IgD-negative memory B cell (primary cell): ENCODE data around the gene EXOC6. TPM values are rescaled to one million over a fixed set of nuclear protein-coding genes. Genes with fewer than 3 reads are reported as not detected.
"Not testable (repeated sequence)": the region's sequence is repeated elsewhere in the genome, so short reads cannot be mapped to it uniquely, and the experiment has no call there.

Experiments used
- H3K27ac Mint-ChIP-seq, 3 donors: one replicate each; pipeline ENCODE4 v1.8.0; 2020 to 2022; ENCODE audit warnings: mild to moderate bottlenecking in 3 of 3, mixed read lengths in 3 of 3, moderate library complexity in 1 of 3
- H3K27me3 Mint-ChIP-seq: one replicate; pipeline ENCODE4 v1.8.0; 2021; ENCODE audit warnings: mixed read lengths
- H3K36me3 Mint-ChIP-seq: one replicate; pipeline ENCODE4 v1.8.0; 2020; ENCODE audit warnings: mild to moderate bottlenecking, mixed read lengths
- H3K4me1 Mint-ChIP-seq, 3 donors: one replicate each; pipeline ENCODE4 v1.8.0; 2020 to 2022; ENCODE audit warnings: mixed read lengths in 3 of 3, mild to moderate bottlenecking in 1 of 3
- H3K4me3 Mint-ChIP-seq, 4 donors: one replicate each; pipeline ENCODE4 v1.8.0; 2020 to 2022; ENCODE audit warnings: mild to moderate bottlenecking in 4 of 4, mixed read lengths in 4 of 4, moderate library complexity in 3 of 4
- H3K9me3 Mint-ChIP-seq, 3 donors: one replicate each; pipeline ENCODE4 v1.8.0; 2020 to 2021; ENCODE audit warnings: mixed read lengths in 3 of 3, mild to moderate bottlenecking in 1 of 3
- polyA plus RNA-seq: library from polyadenylated mRNA; unstranded; fragments of 300-500 nt; fragmentation: Illumina TruSeq; gene quantifications from one replicate; pipeline ENCODE4 v1.2.3, GENCODE V29; 2021

Gene EXOC6
- polyA plus RNA-seq, 1 donor from 2014 or later: 12.4 TPM

- peaks cover 0 to 6% (median 3%) of the 10 kb centered on the region in 3 donors for H3K9me3 Mint-ChIP-seq
- peaks cover 13% of the 10 kb centered on the region for H3K36me3 Mint-ChIP-seq
- no peaks in the 10 kb centered on the region for H3K4me1 Mint-ChIP-seq
- no peak overlapping the region for H3K4me3 Mint-ChIP-seq
- no peak overlapping the region for H3K27ac Mint-ChIP-seq
- no peaks in the 10 kb centered on the region for H3K27me3 Mint-ChIP-seq
Observed at GRCh38 chr10:92970301-92971070, 122.2 kb downstream of the EXOC6 start.

- peaks cover 15% of the 10 kb centered on the region for H3K36me3 Mint-ChIP-seq
- H3K4me3 Mint-ChIP-seq: no peak overlapping the region
Observed at GRCh38 chr10:92972066-92972870, 123.9 kb downstream of the EXOC6 start.

DNA sequence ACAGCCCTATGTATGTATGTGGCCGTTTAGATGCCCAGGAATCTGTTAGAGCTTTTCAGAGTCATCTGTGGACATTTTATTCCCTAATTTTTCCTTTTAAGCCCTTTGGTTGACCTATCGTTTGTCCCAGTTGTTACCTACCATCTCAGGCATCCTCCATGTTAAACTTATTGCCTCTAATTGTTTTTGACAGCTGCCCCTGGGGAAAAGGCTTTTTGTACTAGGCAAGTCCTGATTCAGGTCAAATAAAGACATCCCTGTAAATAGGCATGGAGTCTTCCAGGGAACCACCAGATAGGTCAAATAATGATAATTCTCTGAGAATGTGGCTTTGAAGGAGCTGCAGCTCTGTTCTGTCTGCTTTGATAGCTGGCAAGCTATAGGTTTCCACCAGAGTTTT is 124.6 kb downstream of the EXOC6 start:
- H3K4me1 Mint-ChIP-seq: no peaks in the 10 kb centered on the region

More at GRCh38 chr10:92972066-92972870, 123.9 kb downstream of the EXOC6 start:
- peaks cover 0 to 6% (median 3%) of the 10 kb centered on the region in 3 donors for H3K9me3 Mint-ChIP-seq
- no peak overlapping the region for H3K27ac Mint-ChIP-seq
- H3K4me1 Mint-ChIP-seq: no peaks in the 10 kb centered on the region
- H3K27me3 Mint-ChIP-seq: no peaks in the 10 kb centered on the region

GRCh38 chr10:92976278-92976677 is 128.0 kb downstream of the EXOC6 start:
- H3K9me3 Mint-ChIP-seq, H3K4me3 Mint-ChIP-seq, H3K4me1 Mint-ChIP-seq, H3K27ac Mint-ChIP-seq, H3K27me3 Mint-ChIP-seq: not testable (repeated sequence)
- peaks cover 15% of the 10 kb centered on the region for H3K36me3 Mint-ChIP-seq

More for the DNA sequence above, 124.6 kb downstream of the EXOC6 start:
- Mint-ChIP-seq H3K27ac (no peak overlapping the region), H3K36me3 (peaks cover 15% of the 10 kb centered on the region), H3K9me3 (peaks cover 0 to 6% (median 3%) of the 10 kb centered on the region in 3 donors), H3K27me3 (no peaks in the 10 kb centered on the region), H3K4me3 (no peak overlapping the region)

DNA sequence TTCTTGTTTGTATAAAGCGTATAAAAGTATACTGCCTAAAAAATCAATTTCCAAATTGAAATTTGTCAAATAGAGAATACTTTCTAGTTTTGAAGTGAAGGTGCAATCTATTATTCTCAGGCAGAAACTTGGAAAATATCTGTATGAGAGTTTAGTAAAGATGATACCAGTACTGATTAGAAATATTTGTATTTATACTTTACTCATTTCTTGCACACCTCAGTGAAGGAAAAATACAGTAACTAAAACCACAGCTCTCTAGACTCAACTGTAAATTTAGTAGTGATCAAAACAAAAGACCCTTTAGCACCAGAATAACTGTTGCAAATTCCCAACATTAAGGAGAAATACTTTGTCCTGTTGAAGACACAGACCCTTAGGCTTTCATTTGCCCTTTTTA is 140.9 kb downstream of the EXOC6 start:
- Mint-ChIP-seq H3K27ac (no peak overlapping the region), H3K27me3 (no peaks in the 10 kb centered on the region), H3K36me3 (peaks cover 13% of the 10 kb centered on the region), H3K4me1 (peaks cover 0 to 7% (median 0%) of the 10 kb centered on the region in 3 donors), H3K9me3 (no peaks in the 10 kb centered on the region), H3K4me3 (no peak overlapping the region)

GRCh38 chr10:92990615-92991014 is 142.3 kb downstream of the EXOC6 start:
- Mint-ChIP-seq H3K36me3 (peaks cover 10% of the 10 kb centered on the region), H3K27ac (no peak overlapping the region), H3K9me3 (no peaks in the 10 kb centered on the region), H3K27me3 (no peaks in the 10 kb centered on the region), H3K4me1 (peaks cover 0 to 7% (median 0%) of the 10 kb centered on the region in 3 donors), H3K4me3 (no peak overlapping the region)

DNA sequence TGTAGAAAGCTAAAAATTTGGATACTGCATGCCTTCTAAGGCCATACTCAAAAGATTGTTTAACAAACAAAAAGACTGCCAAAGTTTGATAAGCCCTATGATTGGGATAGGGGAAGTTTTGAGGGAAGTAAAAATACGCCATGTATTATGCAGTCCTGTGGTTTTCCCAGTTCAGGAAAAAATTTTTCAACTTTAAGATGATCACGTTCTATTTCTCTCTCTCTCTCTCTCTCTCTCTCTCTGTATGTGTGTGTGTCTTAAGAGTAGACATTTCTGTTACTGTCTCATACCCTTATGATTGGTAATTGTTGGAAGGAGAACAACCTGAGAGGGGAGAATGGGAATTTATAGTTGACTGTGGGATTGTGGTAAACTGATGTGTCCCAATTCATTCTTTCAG is 143.2 kb downstream of the EXOC6 start:
- H3K36me3 Mint-ChIP-seq: peaks cover 10% of the 10 kb centered on the region
- no peaks in the 10 kb centered on the region for H3K27me3 Mint-ChIP-seq
- no peak overlapping the region for H3K27ac Mint-ChIP-seq
- no peaks in the 10 kb centered on the region for H3K9me3 Mint-ChIP-seq
- no peak overlapping the region for H3K4me3 Mint-ChIP-seq
- H3K4me1 Mint-ChIP-seq: peaks cover 0 to 7% (median 0%) of the 10 kb centered on the region in 3 donors

DNA sequence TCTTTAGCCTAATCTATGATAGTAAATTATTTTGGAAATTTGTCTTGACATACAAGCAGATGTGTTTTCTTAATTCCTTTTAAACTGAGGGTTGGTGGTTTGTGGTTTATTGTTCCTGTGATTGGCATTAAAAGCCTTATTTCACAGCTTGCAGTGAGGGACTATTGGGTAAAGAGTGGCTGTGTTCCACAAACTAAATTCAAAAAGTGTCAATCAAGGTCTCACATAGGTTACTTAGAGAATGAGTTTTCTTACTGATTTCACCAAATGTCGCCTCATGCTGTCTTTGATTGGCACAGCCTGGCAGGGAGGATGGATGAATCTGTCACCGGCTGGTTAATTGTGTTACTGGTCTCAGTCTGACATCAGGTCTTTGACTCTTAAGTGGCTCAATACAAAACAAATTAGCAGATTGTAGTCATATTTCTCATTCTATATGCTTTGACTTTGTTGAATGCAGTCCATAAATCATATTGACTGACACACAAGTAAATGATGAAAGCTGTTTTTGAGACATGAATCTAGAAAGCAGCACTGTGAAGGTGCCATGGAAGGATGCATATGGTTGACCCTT is 145.5 kb downstream of the EXOC6 start:
- H3K36me3 Mint-ChIP-seq: peaks cover 9% of the 10 kb centered on the region
- peak overlapping the region in 1 of 3 donors; percentile 31 for H3K27ac Mint-ChIP-seq

GRCh38 chr10:92995509-92995908 is 147.2 kb downstream of the EXOC6 start:
- no peak overlapping the region for H3K27ac Mint-ChIP-seq
- peaks cover 0 to 4% (median 0%) of the 10 kb centered on the region in 3 donors for H3K4me1 Mint-ChIP-seq
- H3K9me3 Mint-ChIP-seq: no peaks in the 10 kb centered on the region
- H3K36me3 Mint-ChIP-seq: peaks cover 6% of the 10 kb centered on the region
- no peaks in the 10 kb centered on the region for H3K27me3 Mint-ChIP-seq
- no peak overlapping the region for H3K4me3 Mint-ChIP-seq

More for the DNA sequence above, 145.5 kb downstream of the EXOC6 start:
- H3K4me3 Mint-ChIP-seq: no peak overlapping the region
- H3K27me3 Mint-ChIP-seq: no peaks in the 10 kb centered on the region
- peaks cover 0 to 6% (median 0%) of the 10 kb centered on the region in 3 donors for H3K4me1 Mint-ChIP-seq
- H3K9me3 Mint-ChIP-seq: no peaks in the 10 kb centered on the region

GRCh38 chr10:92997620-92998019 is 149.3 kb downstream of the EXOC6 start:
- no peak overlapping the region for H3K4me3 Mint-ChIP-seq
- no peak overlapping the region for H3K27ac Mint-ChIP-seq
- H3K27me3 Mint-ChIP-seq: no peaks in the 10 kb centered on the region
- H3K9me3 Mint-ChIP-seq: no peaks in the 10 kb centered on the region
- H3K36me3 Mint-ChIP-seq: peaks cover 6% of the 10 kb centered on the region
- H3K4me1 Mint-ChIP-seq: no peaks in the 10 kb centered on the region

- no peaks in the 10 kb centered on the region for H3K9me3 Mint-ChIP-seq
- no peaks in the 10 kb centered on the region for H3K27me3 Mint-ChIP-seq
- peaks cover 8% of the 10 kb centered on the region for H3K36me3 Mint-ChIP-seq
- no peak overlapping the region for H3K27ac Mint-ChIP-seq
- H3K4me1 Mint-ChIP-seq: no peaks in the 10 kb centered on the region
- no peak overlapping the region for H3K4me3 Mint-ChIP-seq
Observed at GRCh38 chr10:92999191-92999590, 150.9 kb downstream of the EXOC6 start.

GRCh38 chr10:93006435-93007039 is 158.2 kb downstream of the EXOC6 start:
- H3K4me3 Mint-ChIP-seq: no peak overlapping the region
- H3K27ac Mint-ChIP-seq: no peak overlapping the region
- H3K36me3 Mint-ChIP-seq: peaks cover 9% of the 10 kb centered on the region
- H3K27me3 Mint-ChIP-seq: no peaks in the 10 kb centered on the region
- no peaks in the 10 kb centered on the region for H3K9me3 Mint-ChIP-seq
- H3K4me1 Mint-ChIP-seq: no peaks in the 10 kb centered on the region

- H3K27me3 Mint-ChIP-seq: no peaks in the 10 kb centered on the region
- no peaks in the 10 kb centered on the region for H3K4me1 Mint-ChIP-seq
- no peak overlapping the region for H3K27ac Mint-ChIP-seq
- no peaks in the 10 kb centered on the region for H3K9me3 Mint-ChIP-seq
- H3K36me3 Mint-ChIP-seq: no peaks in the 10 kb centered on the region
- no peak overlapping the region for H3K4me3 Mint-ChIP-seq
Observed at GRCh38 chr10:93015722-93016121, 167.4 kb downstream of the EXOC6 start.

- Mint-ChIP-seq H3K27me3 (no peaks in the 10 kb centered on the region), H3K4me3 (no peak overlapping the region), H3K4me1 (no peaks in the 10 kb centered on the region), H3K9me3 (no peaks in the 10 kb centered on the region), H3K36me3 (peaks cover 13% of the 10 kb centered on the region), H3K27ac (peak overlapping the region in 1 of 3 donors; percentile 74)
Observed at GRCh38 chr10:93023013-93023650, 174.8 kb downstream of the EXOC6 start.
